ENCODE results near the gene ITPRIPL1.

ITPRIPL1 gene

DNA sequence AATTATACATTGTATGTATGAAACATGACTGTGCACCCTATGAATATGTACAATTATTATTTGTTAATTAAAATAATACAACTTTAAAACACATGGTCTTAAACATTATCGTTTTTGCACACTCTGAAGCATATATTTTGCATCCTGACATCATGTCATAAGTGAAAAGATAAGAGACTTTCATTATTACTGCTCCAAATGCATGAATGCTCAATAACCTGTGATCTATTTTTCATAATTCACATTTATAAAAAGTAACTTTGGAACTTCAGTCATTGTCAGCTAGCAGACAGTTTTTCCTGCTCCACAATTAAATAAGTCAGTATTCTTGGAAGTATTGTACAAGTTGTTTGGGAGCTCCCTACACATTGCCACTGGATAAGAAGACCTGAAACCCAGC, 1.3 kb upstream of the ITPRIPL1 start:
- DNase-seq, result no peak

GRCh38 chr2:96324721-96325040, 436 bp upstream of the ITPRIPL1 start:
- DNase-seq, result no peak

DNA sequence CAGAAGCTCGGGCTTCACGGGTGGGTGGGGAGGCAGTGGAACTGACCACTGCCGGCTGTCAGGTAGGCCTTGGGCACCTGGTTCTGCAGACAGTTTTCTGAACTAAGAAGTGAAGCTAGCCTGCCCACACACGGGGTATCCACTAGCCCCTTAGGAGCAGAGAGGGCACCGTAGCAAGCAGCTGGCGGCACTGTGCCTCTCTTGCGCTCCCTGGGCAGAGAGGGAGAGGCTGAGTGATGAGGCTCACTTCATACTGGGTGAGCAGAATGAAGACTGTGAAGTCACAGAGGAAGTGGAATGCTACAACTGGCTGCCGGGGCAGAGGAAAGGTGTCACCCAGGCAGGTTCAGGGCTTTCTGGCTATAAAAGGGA, 753 bp downstream of the ITPRIPL1 start:
- no peak for DNase-seq

DNA sequence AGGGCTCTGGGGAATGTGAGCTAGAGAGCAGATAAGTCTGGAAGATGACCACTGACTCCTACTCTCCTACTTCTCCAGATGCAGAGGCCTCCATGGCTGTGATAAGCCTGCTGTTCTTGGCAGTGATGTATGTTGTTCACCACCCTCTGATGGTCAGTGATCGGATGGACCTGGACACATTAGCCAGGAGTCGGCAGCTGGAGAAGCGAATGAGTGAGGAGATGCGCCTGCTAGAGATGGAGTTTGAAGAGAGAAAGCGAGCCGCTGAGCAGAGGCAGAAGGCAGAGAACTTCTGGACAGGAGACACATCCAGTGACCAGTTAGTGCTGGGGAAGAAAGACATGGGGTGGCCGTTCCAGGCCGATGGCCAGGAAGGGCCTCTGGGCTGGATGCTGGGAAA, 1.4 kb downstream of the ITPRIPL1 start:
- DNase-seq, result no peak

- no peak for DNase-seq
Observed at GRCh38 chr2:96326990-96327820, 2.1 kb downstream of the ITPRIPL1 start.

DNA sequence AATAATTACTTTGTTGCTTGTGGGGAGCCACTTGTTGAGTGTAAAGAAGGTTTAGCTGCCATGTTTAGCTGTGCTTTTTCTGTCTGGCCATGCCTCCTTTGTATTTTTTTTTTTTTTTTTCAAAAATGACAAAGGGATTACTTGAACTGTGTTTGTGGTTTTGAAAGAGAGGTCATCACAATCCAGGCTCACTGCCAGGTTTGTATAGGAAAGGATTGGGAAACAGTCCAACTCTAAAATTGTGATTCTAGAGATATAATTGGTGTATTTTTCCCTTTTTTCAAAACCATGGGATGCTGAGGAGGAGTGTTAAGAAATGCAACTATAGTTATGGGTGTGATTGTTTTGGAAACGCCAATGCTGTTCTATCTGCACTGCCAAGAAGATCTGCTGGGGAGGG, 4.3 kb downstream of the ITPRIPL1 start:
- DNase-seq, result no peak

GRCh38 chr2:96329874-96330273, 4.8 kb downstream of the ITPRIPL1 start:
- no peak for DNase-seq

DNA sequence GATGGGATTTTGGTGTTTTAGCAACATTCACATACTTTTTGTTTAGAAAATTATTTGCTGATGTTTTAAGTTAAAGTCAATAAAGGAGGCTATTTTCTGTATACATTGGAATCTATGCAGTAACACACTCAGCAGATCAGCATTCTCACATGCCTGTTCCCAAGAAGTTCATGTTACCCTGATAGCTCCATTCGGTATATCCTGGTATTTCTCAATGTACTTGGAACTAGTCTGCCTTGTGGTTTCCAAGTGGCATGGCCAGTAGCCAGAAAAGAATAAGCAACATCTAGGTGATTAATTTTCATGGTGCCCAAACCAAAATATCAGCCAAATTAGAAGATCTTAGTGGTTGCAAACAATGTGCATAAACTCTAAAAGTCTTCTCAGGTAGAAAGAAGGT, 5.3 kb downstream of the ITPRIPL1 start:
- DNase-seq, result no peak

- DNase-seq, result no peak
Observed at GRCh38 chr2:96333708-96334107, 8.6 kb downstream of the ITPRIPL1 start.

- DNase-seq, result no peak
Observed at GRCh38 chr2:96336104-96336775, 11.1 kb downstream of the ITPRIPL1 start.

DNA sequence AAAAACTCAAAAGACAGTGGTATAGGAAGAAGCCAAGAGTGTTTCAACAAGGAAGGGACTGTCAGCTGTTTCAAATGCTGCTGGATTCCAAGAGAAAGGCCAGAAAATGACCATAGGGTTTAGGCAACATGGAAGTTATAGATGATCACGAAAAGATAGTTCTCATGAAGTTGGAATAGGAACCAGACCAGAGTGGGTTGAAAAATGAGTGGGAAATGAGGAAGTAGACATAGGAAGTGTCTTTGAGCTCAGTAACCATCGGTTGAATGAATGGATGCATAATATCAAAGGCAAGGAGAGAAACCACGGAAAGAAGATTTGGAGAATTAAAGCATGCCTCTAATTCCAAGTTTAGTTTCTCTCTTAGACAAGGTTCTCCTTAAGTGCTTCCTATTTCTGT, 11.8 kb downstream of the ITPRIPL1 start:
- no peak for DNase-seq

DNA sequence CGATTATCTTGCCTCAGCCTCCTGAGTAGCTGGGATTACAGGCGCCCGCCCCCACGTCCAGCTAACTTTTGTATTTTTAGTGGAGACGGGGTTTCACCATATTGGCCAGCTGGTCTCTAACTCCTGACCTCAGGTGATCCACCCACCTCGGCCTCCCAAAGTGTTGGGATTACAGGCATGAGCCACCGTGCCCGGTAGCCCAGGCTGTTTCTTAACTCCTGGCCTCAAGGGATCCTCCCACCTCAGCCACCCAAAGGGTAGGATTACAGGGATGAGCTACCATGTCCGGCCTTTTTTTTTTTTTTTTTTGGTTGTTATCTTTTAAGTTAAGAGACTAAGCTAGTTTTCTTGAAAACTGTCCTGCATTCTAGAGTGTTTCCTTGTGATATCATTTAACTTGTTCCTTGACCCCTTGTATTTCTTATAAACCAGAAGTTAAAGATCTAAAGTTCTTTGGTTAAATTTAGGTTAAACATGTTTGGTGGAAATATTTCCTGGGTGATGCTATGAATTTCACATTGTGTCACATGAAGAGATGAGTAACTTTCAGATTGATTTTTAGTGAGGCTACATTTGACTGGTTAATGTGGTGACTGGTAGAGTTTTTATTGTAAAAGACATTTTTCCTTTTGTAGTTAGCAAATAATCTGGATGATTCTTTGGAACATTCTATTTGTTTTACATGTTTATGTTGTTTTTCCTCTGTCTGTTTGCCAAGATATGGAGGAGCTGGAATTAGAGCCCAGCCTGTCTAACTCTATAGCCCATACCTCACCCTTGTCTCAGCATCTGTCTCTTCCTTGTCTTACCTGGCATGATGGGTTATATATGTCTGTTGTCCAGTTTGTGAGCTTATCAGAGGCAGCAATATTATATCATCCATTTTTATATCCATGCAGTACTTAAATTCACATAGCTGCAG, 15.6 kb downstream of the ITPRIPL1 start:
- no peak for DNase-seq

DNA sequence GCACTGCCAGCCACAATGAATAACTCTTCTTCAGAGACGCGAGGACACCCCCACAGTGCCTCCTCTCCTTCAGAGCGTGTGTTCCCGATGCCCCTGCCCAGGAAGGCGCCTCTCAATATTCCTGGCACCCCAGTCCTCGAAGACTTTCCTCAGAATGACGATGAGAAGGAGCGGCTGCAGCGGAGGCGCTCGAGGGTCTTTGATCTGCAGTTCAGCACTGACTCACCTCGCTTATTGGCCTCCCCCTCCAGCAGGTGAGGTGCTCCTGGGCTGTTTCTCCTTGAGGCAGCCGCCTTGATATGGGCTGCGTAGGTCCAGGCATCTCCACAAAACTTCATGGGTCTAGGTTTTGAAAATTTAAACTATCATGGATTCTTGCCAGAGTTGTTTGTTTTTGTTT, 16.5 kb downstream of the ITPRIPL1 start:
- no peak for DNase-seq

GRCh38 chr2:96342085-96342484, 17.0 kb downstream of the ITPRIPL1 start:
- DNase-seq, result no peak

GRCh38 chr2:96344011-96344410, 18.9 kb downstream of the ITPRIPL1 start:
- no peak for DNase-seq

DNA sequence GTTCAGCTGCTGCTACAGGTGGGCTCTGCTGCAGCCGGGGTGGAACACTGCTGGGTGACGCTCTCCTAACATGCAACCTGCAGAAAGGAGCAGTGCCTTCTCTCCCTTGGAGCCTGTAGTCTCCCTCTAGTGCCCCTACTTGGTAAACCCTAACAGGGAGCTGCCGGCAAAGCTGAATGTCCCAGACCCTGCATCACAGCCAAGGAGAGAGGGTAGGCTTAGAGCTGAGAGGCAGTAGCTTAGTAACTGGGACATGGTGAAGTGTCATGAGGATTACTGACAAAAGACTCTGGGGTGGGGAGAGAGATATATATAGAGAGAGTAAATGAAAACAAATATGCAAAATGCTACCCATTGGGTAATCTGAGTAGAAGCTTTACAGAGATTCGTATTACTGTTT, 20.3 kb downstream of the ITPRIPL1 start:
- no peak for DNase-seq

GRCh38 chr2:96345868-96346462, 20.8 kb downstream of the ITPRIPL1 start:
- DNase-seq, result no peak

GRCh38 chr2:96347395-96347794, 22.3 kb downstream of the ITPRIPL1 start:
- no peak for DNase-seq

GRCh38 chr2:96353032-96353561, 28.0 kb downstream of the ITPRIPL1 start:
- DNase-seq, result no peak

DNA sequence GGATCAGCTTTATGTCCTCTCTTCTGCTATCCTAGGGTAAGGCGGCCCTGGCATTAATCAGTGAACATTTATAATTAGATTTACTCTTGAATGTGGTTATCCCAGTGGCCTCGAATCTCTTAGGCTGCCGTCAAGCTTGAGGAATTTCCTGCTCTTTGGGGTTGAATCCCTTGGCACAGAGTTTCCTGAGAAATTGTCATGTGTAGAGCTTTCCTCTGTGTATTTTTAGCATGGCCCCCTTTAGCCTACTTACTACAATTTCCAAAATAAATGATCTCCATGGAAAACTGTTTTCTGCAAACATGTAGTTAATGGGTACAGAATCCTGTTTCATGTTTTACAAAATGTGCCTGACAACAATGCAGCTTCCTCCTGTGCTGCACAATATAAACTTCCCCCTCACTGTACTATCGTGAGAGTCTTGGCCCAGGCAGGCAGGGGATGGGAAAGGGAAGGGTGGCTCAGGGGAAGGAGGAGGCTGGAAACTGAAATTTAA, 28.5 kb downstream of the ITPRIPL1 start:
- no peak for DNase-seq

- no peak for DNase-seq
Observed at GRCh38 chr2:96354492-96354891, 29.4 kb downstream of the ITPRIPL1 start.

GRCh38 chr2:96356889-96357288, 31.8 kb downstream of the ITPRIPL1 start:
- no peak for DNase-seq

- DNase-seq, result no peak
Observed at GRCh38 chr2:96359310-96359709, 34.2 kb downstream of the ITPRIPL1 start.

All from NCI-H446 treated with DMSO at 0.1 percent for 48 hours (cell line).